Psoas muscle (tissue), 8 donors: ENCODE results near the gene USP48. TPM values are rescaled to one million over a fixed set of nuclear protein-coding genes. Genes with fewer than 3 reads are reported as not detected.

Source experiments
- ATAC-seq, 4 donors: fragments of 200-7000 bp; cut with Tn5 transposase; one replicate each; pipeline ENCODE4 v1.9.1; 2020; ENCODE audit warnings: moderate library complexity in 3 of 4, mild to moderate bottlenecking in 2 of 4
- DNase-seq, 2 donors: peaks; one replicate each; pipeline ENCODE4 v3.0.0-alpha.2; 2020
- H3K27ac ChIP-seq: fragments of 200-600 bp; one replicate; pipeline ENCODE4 v1.8.0; 2022
- H3K27me3 ChIP-seq, 3 donors: fragments of 200-600 bp in 1 of 3; one replicate each; pipeline versions ENCODE4 v1.6.1 to v1.8.0; 2013 to 2022; ENCODE audit warnings: low read length in 2 of 3, mild to moderate bottlenecking in 2 of 3, moderate library complexity in 1 of 3; ENCODE audit not compliant: insufficient read depth in 3 of 3
- H3K36me3 ChIP-seq, 2 donors: fragments of 200-600 bp in 1 of 2; one replicate each; pipeline versions ENCODE4 v1.6.1 to v1.8.0; 2013 to 2022; ENCODE audit warnings: low read depth in 1 of 2, mild to moderate bottlenecking in 1 of 2, moderate library complexity in 1 of 2; ENCODE audit not compliant: insufficient read depth in 1 of 2
- H3K4me1 ChIP-seq: fragments of 200-600 bp; one replicate; pipeline ENCODE4 v1.8.0; 2022
- H3K4me3 ChIP-seq: fragments of 200-600 bp; one replicate; pipeline ENCODE4 v1.8.0; 2022; ENCODE audit warnings: mild to moderate bottlenecking
- H3K9me3 ChIP-seq: fragments of 200-600 bp; one replicate; pipeline ENCODE4 v1.8.0; 2022
- CTCF ChIP-seq: fragments of 200-600 bp; IDR thresholded peaks from one replicate; pipeline ENCODE4 v1.8.0; 2022; ENCODE audit warnings: antibody characterized with exemption
- WGBS, 3 donors: extraction: QIAGEN DNeasy Blood & Tissue Kit; methylation state at CpG; one replicate each; pipeline versions ENCODE4 v1.1.6 to v1.1.7; 2013; 5-methylcytosine and 5-hydroxymethylcytosine counted together
- intact Hi-C, 2 donors: fragments of 100-400 bp; cut with DNase I; formaldehyde crosslinking; loops; one replicate each; pipeline versions ENCODE4 v1.11.0 to v1.14.2; 2022
- polyA plus RNA-seq, 3 donors: library from polyadenylated mRNA; stranded (reverse); fragments of 200-250 nt; gene quantifications; one replicate each; pipeline ENCODE4 v1.2.3, GENCODE V29; 2013
- total RNA-seq, 4 donors: library from RNA; stranded (reverse); fragmentation: NEBNext Ultra II Directional in 2 of 4; extraction: Animal tissue kit (Norgen Biotek cat#: 25700) in 2 of 4; gene quantifications; one replicate each; pipeline versions ENCODE4 v1.2.1 to v1.2.4, GENCODE V29; 2021 to 2023
- donor health status: healthy with polysubstance abuse.
- donor health status: DM: no; HTN: no; CAD: no; lungs with moderate emphysema.
- donor health status: Bipolar disorder and iron deficiency.
- donor health status: healthy.
- donor health status: DM: yes; HTN: yes; CAD: no.
- donor health status: DM: no; HTN: no; CAD: no.
- donor health status: DM: no; HTN: no; CAD: no.
- donor health status: DM: yes; HTN: yes; CAD: no.

USP48 gene
- total and polyA plus RNA-seq, 7 donors: 9.7 to 35.9 (median 20.3) TPM

- 59 to 70% (median 64%) methylated on average over 8 of the region's 8 CpGs for WGBS, 3 donors
- no peak overlapping the region for H3K27ac ChIP-seq
These were observed 76.7 kb downstream of the USP48 start for GRCh38 chr1:21706151-21706835.

GRCh38 chr1:21705303-21705980, 77.5 kb downstream of the USP48 start:
- Histone ChIP-seq H3K36me3 (peaks cover 3 to 75% of the 10 kb centered on the region in 2 donors), H3K9me3 (no peaks in the 10 kb centered on the region), H3K27me3 (no peaks in the 10 kb centered on the region), H3K27ac (no peak overlapping the region), H3K4me3 (no peak overlapping the region), H3K4me1 (no peaks in the 10 kb centered on the region)
- ATAC-seq (no peak), DNase-seq (no peak)
- intact Hi-C loops: no loop called here
- TF ChIP-seq CTCF: no peak
- WGBS, 3 donors: 67 to 72% (median 68%) methylated on average over 4 of the region's 4 CpGs

More at GRCh38 chr1:21706151-21706835, 76.7 kb downstream of the USP48 start:
- Histone ChIP-seq H3K36me3 (peaks cover 5 to 71% of the 10 kb centered on the region in 2 donors), H3K4me3 (no peak overlapping the region), H3K9me3 (no peaks in the 10 kb centered on the region), H3K27me3 (no peaks in the 10 kb centered on the region), H3K4me1 (no peaks in the 10 kb centered on the region)
- TF ChIP-seq CTCF: no peak
- ATAC-seq: peak in 3 of 4 donors; percentile 45 to 59 (median 46)
- intact Hi-C loops: no loop called here
- DNase-seq: no peak

- H3K36me3 ChIP-seq: peaks cover 3 to 82% of the 10 kb centered on the region in 2 donors
- intact Hi-C loops: no loop called here
- H3K27me3 ChIP-seq: no peaks in the 10 kb centered on the region
- no peak for DNase-seq
- H3K4me1 ChIP-seq: no peaks in the 10 kb centered on the region
- H3K9me3 ChIP-seq: no peaks in the 10 kb centered on the region
- H3K27ac ChIP-seq: no peak overlapping the region
- ATAC-seq: no peak
- TF ChIP-seq CTCF: no peak
- WGBS, 3 donors: 94 to 96% (median 96%) methylated on average over 5 of the region's 5 CpGs
- H3K4me3 ChIP-seq: no peak overlapping the region
These were observed 78.8 kb downstream of the USP48 start for GRCh38 chr1:21704145-21704544.

GRCh38 chr1:21703318-21703963, 79.5 kb downstream of the USP48 start:
- H3K36me3 ChIP-seq: peaks cover 3 to 79% of the 10 kb centered on the region in 2 donors
- TF ChIP-seq CTCF: peak; percentile 30
- intact Hi-C loops: no loop called here
- ATAC-seq: no peak
- no peak for DNase-seq
- H3K4me3 ChIP-seq: no peak overlapping the region
- 76 to 85% (median 84%) methylated on average over 3 of the region's 3 CpGs for WGBS, 3 donors
- no peaks in the 10 kb centered on the region for H3K9me3 ChIP-seq
- no peak overlapping the region for H3K27ac ChIP-seq
- H3K4me1 ChIP-seq: no peaks in the 10 kb centered on the region
- H3K27me3 ChIP-seq: no peaks in the 10 kb centered on the region
